ENCODE results near the gene GDI2.

- TF ChIP-seq CTCF (IDR thresholded peaks at IDR 0.05) (no peak), POLR2A (IDR thresholded peaks at IDR 0.05) (no peak)
Observed at GRCh38 chr10:5719546-5719945, 93.7 kb downstream of the GDI2 start.

Data from right lobe of liver (tissue), 4 donors.